Esophagus (tissue), 2 donors: ENCODE results near the gene HSPH1. TPM values are rescaled to one million over a fixed set of nuclear protein-coding genes. Genes with fewer than 3 reads are reported as not detected.
A peak's percentile ranks its signal among the peaks of the same experiment; 100 is the strongest.

ENCODE experiments used
- H3K27ac ChIP-seq, 2 donors: one replicate each; pipeline ENCODE4 v1.5.1; 2013; ENCODE audit warnings: low read depth in 2 of 2, mild to moderate bottlenecking in 2 of 2, inconsistent platforms in 1 of 2, low read length in 1 of 2, moderate library complexity in 1 of 2
- H3K27me3 ChIP-seq, 2 donors: one replicate each; pipeline ENCODE4 v1.6.1; 2013; ENCODE audit warnings: low read length in 2 of 2, control low read depth in 1 of 2, mild to moderate bottlenecking in 1 of 2; ENCODE audit not compliant: insufficient read depth in 2 of 2, control insufficient read depth in 1 of 2
- H3K36me3 ChIP-seq, 2 donors: one replicate each; pipeline ENCODE4 v1.6.1; 2013; ENCODE audit warnings: low read length in 1 of 2; ENCODE audit not compliant: control insufficient read depth in 2 of 2, insufficient read depth in 2 of 2
- H3K4me1 ChIP-seq, 2 donors: one replicate each; pipeline ENCODE4 v1.6.1; 2013; ENCODE audit warnings: low read length in 1 of 2; ENCODE audit not compliant: control insufficient read depth in 2 of 2, insufficient read depth in 2 of 2
- H3K4me3 ChIP-seq, 2 donors: one replicate each; pipeline ENCODE4 v1.5.1; 2013; ENCODE audit warnings: low read length in 2 of 2, mild to moderate bottlenecking in 2 of 2, low read depth in 1 of 2, moderate library complexity in 1 of 2
- H3K9me3 ChIP-seq, 2 donors: one replicate each; pipeline ENCODE4 v1.6.1; 2013; ENCODE audit warnings: mild to moderate bottlenecking in 2 of 2, low read depth in 1 of 2, low read length in 1 of 2, moderate library complexity in 1 of 2; ENCODE audit not compliant: control insufficient read depth in 2 of 2, insufficient read depth in 1 of 2
- WGBS, 2 donors: extraction: QIAGEN DNeasy Blood & Tissue Kit; methylation state at CpG; one replicate each; pipeline ENCODE4 v1.1.7; 2013; 5-methylcytosine and 5-hydroxymethylcytosine counted together
- polyA plus RNA-seq, 2 donors: library from polyadenylated mRNA; stranded (reverse); fragments of 200-250 nt; gene quantifications; one replicate each; pipeline ENCODE4 v1.2.3, GENCODE V29; 2013
- donor health status: healthy with polysubstance abuse.
- donor health status: Bipolar disorder and iron deficiency.

HSPH1 gene
- polyA plus RNA-seq, 2 donors, result 22.0 to 31.3 TPM

- peaks cover 2 to 8% of the 10 kb centered on the region in 2 donors for H3K4me1 ChIP-seq
- WGBS, 2 donors, result 50 to 65% methylated on average over 9 of the region's 9 CpGs
- peak overlapping the region in 1 of 2 donors; percentile 56 for H3K27ac ChIP-seq
- no peaks in the 10 kb centered on the region for H3K36me3 ChIP-seq
- H3K4me3 ChIP-seq, result no peak overlapping the region
- H3K27me3 ChIP-seq, result no peaks in the 10 kb centered on the region
- no peaks in the 10 kb centered on the region for H3K9me3 ChIP-seq
Measured at GRCh38 chr13:31093145-31093885, 68.4 kb downstream of the HSPH1 start.

- WGBS, 2 donors, result 89 to 96% methylated on average over 5 of the region's 5 CpGs
- no peaks in the 10 kb centered on the region for H3K27me3 ChIP-seq
Measured at GRCh38 chr13:31092646-31093045, 69.1 kb downstream of the HSPH1 start.

GRCh38 chr13:31090961-31091624 lies 70.6 kb downstream of the HSPH1 start:
- H3K36me3 ChIP-seq, result no peaks in the 10 kb centered on the region
- 23 to 26% methylated on average over 16 of the region's 16 CpGs for WGBS, 2 donors
- no peaks in the 10 kb centered on the region for H3K27me3 ChIP-seq
- H3K4me3 ChIP-seq, result no peak overlapping the region
- H3K9me3 ChIP-seq, result no peaks in the 10 kb centered on the region
- H3K4me1 ChIP-seq, result peaks cover 2 to 5% of the 10 kb centered on the region in 2 donors
- H3K27ac ChIP-seq, result no peak overlapping the region

More at GRCh38 chr13:31092646-31093045, 69.1 kb downstream of the HSPH1 start:
- Histone ChIP-seq H3K27ac (no peak overlapping the region), H3K36me3 (no peaks in the 10 kb centered on the region), H3K4me3 (no peak overlapping the region), H3K4me1 (peaks cover 2 to 8% of the 10 kb centered on the region in 2 donors), H3K9me3 (no peaks in the 10 kb centered on the region)

GRCh38 chr13:31090096-31090495 lies 71.6 kb downstream of the HSPH1 start:
- peaks cover 2 to 5% of the 10 kb centered on the region in 2 donors for H3K4me1 ChIP-seq
- H3K36me3 ChIP-seq, result no peaks in the 10 kb centered on the region
- no peaks in the 10 kb centered on the region for H3K27me3 ChIP-seq
- H3K9me3 ChIP-seq, result no peaks in the 10 kb centered on the region
- no peak overlapping the region for H3K27ac ChIP-seq
- no peak overlapping the region for H3K4me3 ChIP-seq
- WGBS, 2 donors, result 60 to 62% methylated on average over 5 of the region's 5 CpGs

GRCh38 chr13:31089649-31090048 lies 72.1 kb downstream of the HSPH1 start:
- 77 to 80% methylated on average over 3 of the region's 3 CpGs for WGBS, 2 donors
- H3K36me3 ChIP-seq, result no peaks in the 10 kb centered on the region
- peaks cover 2 to 5% of the 10 kb centered on the region in 2 donors for H3K4me1 ChIP-seq
- H3K4me3 ChIP-seq, result no peak overlapping the region
- no peak overlapping the region for H3K27ac ChIP-seq
- no peaks in the 10 kb centered on the region for H3K27me3 ChIP-seq
- H3K9me3 ChIP-seq, result no peaks in the 10 kb centered on the region

GRCh38 chr13:31088826-31089420 lies 72.8 kb downstream of the HSPH1 start:
- Histone ChIP-seq H3K36me3 (no peaks in the 10 kb centered on the region), H3K27me3 (no peaks in the 10 kb centered on the region), H3K4me3 (no peak overlapping the region), H3K4me1 (peaks cover 0 to 5% of the 10 kb centered on the region in 2 donors), H3K9me3 (no peaks in the 10 kb centered on the region), H3K27ac (no peak overlapping the region)
- 90 to 91% methylated on average over 8 of the region's 8 CpGs for WGBS, 2 donors

Other genes starting within 250 kb of the HSPH1 start
- gene TEX26, start 229.2 kb downstream of the HSPH1 start, polyA plus RNA-seq, result under 1 TPM in 1 of 2 donors, not detected in 1; 0.45 TPM
- gene B3GLCT, start 38.1 kb upstream of the HSPH1 start, polyA plus RNA-seq, result 1 to 10 TPM; 1.9 to 2.0 TPM